HG02870 (cell line): Measurements from ENCODE around the gene SPDYE5.

Experiments
- ATAC-seq: cut with Tn5 transposase; IDR thresholded peaks from one replicate; pipeline ENCODE4 v1.9.1; 2021; ENCODE audit warnings: mild to moderate bottlenecking, moderate library complexity; ENCODE audit not compliant: unreplicated experiment

The SPDYE5 gene

GRCh38 chr7:75536940-75537538 is 44.9 kb downstream of the SPDYE5 start:
- ATAC-seq: no peak

DNA sequence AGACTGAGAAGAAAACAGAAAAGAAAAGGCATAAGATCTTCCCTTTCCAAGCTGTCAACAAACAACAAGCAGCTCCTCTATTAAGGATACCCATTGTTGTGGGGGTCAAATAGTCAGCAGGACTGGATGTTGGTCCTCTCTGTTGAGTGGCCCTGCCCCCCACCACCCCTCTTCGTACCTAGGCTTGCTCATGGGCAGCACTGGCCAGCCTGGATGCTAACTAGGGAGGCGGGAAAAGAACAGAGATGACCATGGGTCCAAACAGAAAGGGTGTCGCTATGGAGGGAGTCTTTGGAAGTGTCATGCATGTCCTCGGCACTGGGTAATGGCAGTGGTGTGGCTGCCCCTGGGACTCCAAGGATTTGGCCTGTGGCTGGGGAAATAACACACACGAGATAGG is 45.6 kb downstream of the SPDYE5 start:
- no peak for ATAC-seq

DNA sequence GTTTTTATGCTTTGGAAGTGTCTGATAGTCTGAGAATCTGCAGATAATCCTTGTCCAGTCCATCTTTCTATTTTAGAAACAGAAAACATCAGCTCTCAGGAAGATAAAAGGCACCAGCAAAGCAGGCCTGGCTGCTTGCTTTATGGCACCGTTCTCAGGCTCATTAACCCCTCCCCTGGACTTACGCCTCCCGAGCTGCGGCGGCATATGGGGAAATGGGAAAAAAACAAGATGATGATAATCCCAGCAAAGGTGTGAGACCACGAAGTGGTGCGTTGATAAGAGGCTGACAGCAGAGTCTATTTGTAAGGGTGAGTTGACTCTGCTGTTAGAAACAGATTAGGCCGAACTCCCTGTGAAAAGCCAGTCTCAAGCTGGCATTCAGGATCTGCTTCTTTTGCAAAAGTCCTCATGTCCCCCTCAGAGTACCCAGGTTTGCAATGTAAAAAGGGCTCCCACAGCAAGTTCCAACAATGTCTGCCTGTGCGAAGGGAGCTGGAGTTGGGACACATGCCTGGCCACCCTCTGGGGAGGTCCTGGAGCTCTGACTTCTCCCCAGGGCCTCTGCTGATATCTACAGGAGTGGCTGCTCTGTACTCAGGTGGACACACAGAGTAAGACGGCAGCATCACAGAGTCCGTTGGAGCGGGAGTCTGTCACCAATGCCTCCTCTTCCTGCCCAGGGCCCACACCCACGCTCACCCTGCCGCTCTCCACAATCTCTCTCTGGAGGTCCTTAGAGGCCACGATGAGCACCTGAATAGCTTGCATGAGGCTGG is 54.3 kb downstream of the SPDYE5 start:
- no peak for ATAC-seq
